ENCODE measurements around the gene MRPS24.

GRCh38 chr7:43825391-43825808, 43.9 kb downstream of the MRPS24 start:
- TF ChIP-seq CTCF (IDR thresholded peaks at IDR 0.05) (no peak), EZH2 (IDR thresholded peaks at IDR 0.05) (no peak)

All from neural progenitor cell (in vitro differentiated cells).